GM12864 (cell line): Measurements from ENCODE around the gene THADA.
"Not testable (repeated sequence)": the region's sequence is repeated elsewhere in the genome, so short reads cannot be mapped to it uniquely, and the experiment has no call there.

Source experiments
- DNase-seq: peaks from one replicate; pipeline ENCODE4 v3.0.0-alpha.2; 2011; ENCODE audit warnings: low read depth
- H3K4me3 ChIP-seq: 2 replicates; pipeline ENCODE4 v1.5.1; 2011; ENCODE audit warnings: mild to moderate bottlenecking, low read depth, low read length, control low read depth
- TF ChIP-seq, protein P1 (sequence below): IDR thresholded peaks from 2 replicates; pipeline ENCODE4 v1.5.1; 2011; ENCODE audit warnings: low read depth, mild to moderate bottlenecking, moderate library complexity, low read length, control low read depth, inconsistent platforms; ENCODE audit errors: missing control alignments

Gene THADA

DNA sequence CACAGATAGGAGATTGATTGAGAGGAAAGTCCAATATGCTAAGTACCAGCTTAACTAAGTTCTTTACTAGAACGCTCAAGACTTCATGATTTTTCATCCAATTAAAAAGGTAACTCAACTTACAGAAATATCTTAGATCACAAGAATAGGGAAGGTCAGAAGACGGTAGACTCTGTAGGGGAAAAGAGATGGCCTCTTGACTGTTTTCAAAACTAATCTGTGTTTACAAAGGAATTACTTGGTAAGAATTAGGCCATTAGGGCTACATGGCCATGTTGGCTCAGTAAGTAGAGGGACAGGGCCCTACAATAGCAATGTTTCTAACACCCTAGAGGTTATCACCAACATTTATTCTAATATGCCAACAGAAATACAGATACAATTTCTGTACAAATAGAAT, 196.7 kb downstream of the THADA start:
- no peak for DNase-seq
- TF ChIP-seq, protein P1, sequence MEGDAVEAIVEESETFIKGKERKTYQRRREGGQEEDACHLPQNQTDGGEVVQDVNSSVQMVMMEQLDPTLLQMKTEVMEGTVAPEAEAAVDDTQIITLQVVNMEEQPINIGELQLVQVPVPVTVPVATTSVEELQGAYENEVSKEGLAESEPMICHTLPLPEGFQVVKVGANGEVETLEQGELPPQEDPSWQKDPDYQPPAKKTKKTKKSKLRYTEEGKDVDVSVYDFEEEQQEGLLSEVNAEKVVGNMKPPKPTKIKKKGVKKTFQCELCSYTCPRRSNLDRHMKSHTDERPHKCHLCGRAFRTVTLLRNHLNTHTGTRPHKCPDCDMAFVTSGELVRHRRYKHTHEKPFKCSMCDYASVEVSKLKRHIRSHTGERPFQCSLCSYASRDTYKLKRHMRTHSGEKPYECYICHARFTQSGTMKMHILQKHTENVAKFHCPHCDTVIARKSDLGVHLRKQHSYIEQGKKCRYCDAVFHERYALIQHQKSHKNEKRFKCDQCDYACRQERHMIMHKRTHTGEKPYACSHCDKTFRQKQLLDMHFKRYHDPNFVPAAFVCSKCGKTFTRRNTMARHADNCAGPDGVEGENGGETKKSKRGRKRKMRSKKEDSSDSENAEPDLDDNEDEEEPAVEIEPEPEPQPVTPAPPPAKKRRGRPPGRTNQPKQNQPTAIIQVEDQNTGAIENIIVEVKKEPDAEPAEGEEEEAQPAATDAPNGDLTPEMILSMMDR: no peak
- H3K4me3 ChIP-seq: no peak overlapping the region

DNA sequence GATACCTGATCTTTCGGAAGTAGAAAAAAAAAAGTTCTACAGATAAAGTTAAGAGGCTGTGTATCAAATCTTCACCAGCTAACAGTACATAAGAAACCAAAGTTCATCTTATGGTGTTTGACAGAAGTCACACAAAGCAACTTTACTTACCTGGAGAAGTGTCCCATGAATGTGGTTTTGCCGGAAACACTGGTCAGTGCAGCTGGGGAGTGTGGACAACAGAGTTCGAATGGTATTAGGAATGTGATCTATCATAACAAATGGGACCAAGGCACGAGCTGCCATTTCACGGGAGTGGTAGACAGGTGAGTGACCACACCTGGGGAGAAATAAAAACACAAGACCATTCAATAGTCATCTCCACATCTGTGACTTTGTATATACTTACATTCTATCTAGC, 198.0 kb downstream of the THADA start:
- DNase-seq: no peak
- no peak overlapping the region for H3K4me3 ChIP-seq
- TF ChIP-seq, protein P1: no peak

DNA sequence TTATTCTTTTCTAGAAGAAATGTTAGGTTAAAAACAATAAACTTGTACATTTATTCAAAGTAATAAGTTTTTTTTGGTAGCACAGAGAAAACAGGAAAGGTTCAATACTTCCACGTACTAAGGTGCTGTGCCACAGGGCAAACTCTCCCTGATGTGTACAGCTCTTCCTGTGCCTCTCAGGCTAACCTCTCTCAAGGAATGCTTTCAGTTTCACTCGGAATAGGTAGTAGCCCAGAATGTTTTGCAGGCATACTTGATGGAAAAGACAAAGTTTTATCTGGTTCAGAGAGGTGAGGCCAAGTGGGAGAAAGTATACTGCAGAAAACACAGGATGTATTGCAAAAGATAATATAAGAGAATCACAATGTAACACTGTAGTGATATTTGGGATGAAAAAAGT, 198.4 kb downstream of the THADA start:
- no peak for DNase-seq
- H3K4me3 ChIP-seq: no peak overlapping the region

GRCh38 chr2:43396344-43396743, 199.5 kb downstream of the THADA start:
- not testable (repeated sequence) for DNase-seq, H3K4me3 ChIP-seq

More for the DNA sequence above, 198.4 kb downstream of the THADA start:
- TF ChIP-seq, protein P1: no peak

- DNase-seq: no peak
- TF ChIP-seq, protein P1: no peak
- no peak overlapping the region for H3K4me3 ChIP-seq
These were observed 201.9 kb downstream of the THADA start for GRCh38 chr2:43393918-43394317.

- no peak overlapping the region for H3K4me3 ChIP-seq
- DNase-seq: no peak
- TF ChIP-seq, protein P1: no peak
These were observed 204.0 kb downstream of the THADA start for GRCh38 chr2:43391878-43392215.

- no peak for DNase-seq
These were observed 204.5 kb downstream of the THADA start for GRCh38 chr2:43391201-43391877.

More at GRCh38 chr2:43391201-43391877, 204.5 kb downstream of the THADA start:
- H3K4me3 ChIP-seq: no peak overlapping the region
- TF ChIP-seq, protein P1: no peak
